Stomach (tissue), 4 donors: Measurements from ENCODE around the gene KIF12.

ENCODE experiments used
- POLR2A ChIP-seq, 4 donors: fragments of 450-650 bp; IDR thresholded peaks; one replicate each; pipeline ENCODE4 v1.6.1; 2016; ENCODE audit warnings: antibody characterized with exemption in 4 of 4, control low read depth in 2 of 4, mild to moderate bottlenecking in 1 of 4, moderate library complexity in 1 of 4
- POLR2AphosphoS5 ChIP-seq, 3 donors: sonication (generic); formaldehyde crosslinking; IDR thresholded peaks; one replicate each; pipeline ENCODE4 v1.6.1; 2016; ENCODE audit warnings: antibody characterized with exemption in 3 of 3
- TF ChIP-seq, protein P1 (sequence below), 7 experiments: fragments of 450-650 bp in 4 of 7; fragments of 200-600 bp in 3 of 7; sonication (generic) in 3 of 7; IDR thresholded peaks; one replicate each; pipeline ENCODE4 v1.5.1; 2016 to 2019; ENCODE audit warnings: antibody characterized with exemption in 7 of 7, control low read depth in 2 of 7, mild to moderate bottlenecking in 1 of 7

DNA sequence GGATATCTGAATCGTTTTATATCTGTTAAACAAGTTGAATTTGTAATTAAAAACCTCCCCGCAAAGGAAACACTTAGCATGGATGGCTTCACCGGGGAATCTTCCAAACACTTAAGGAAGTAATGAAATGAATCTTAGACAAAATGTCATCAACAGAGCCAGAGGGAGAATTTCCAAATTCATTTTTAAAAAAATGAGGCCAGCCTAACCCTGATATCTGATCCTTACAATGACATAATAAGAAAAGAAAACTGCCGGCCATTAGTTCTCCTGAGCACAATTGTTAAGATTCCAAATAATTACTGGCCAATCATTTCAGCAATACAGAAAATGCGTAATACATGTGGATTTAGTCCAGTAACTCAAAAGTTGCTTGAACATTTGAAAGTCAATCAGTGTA lies 6.1 kb upstream of the KIF12 start:
- TF ChIP-seq POLR2A (IDR thresholded peaks at IDR 0.05) (no peak), POLR2AphosphoS5 (IDR thresholded peaks at IDR 0.05) (no peak)
- TF ChIP-seq, protein P1, sequence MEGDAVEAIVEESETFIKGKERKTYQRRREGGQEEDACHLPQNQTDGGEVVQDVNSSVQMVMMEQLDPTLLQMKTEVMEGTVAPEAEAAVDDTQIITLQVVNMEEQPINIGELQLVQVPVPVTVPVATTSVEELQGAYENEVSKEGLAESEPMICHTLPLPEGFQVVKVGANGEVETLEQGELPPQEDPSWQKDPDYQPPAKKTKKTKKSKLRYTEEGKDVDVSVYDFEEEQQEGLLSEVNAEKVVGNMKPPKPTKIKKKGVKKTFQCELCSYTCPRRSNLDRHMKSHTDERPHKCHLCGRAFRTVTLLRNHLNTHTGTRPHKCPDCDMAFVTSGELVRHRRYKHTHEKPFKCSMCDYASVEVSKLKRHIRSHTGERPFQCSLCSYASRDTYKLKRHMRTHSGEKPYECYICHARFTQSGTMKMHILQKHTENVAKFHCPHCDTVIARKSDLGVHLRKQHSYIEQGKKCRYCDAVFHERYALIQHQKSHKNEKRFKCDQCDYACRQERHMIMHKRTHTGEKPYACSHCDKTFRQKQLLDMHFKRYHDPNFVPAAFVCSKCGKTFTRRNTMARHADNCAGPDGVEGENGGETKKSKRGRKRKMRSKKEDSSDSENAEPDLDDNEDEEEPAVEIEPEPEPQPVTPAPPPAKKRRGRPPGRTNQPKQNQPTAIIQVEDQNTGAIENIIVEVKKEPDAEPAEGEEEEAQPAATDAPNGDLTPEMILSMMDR (IDR thresholded peaks at IDR 0.05) = no peak
